ENCODE results near the gene SCOC. TPM values are rescaled to one million over a fixed set of nuclear protein-coding genes. Genes with fewer than 3 reads are reported as not detected.

Gene SCOC
- total and polyA plus RNA-seq, 2 donors (not counting 3 experiments of a cell fraction or from before 2014, with no cell fraction given) = 12.3 to 38.3 TPM

GRCh38 chr4:140400111-140400510 is 26.7 kb downstream of the SCOC start:
- Histone ChIP-seq H3K4me1 (ENCODE audit: control insufficient read depth, extremely low read depth, insufficient read depth, low read length) (no peaks in the 10 kb centered on the region), H3K27ac (ENCODE audit: insufficient read depth, low read depth, low read length) (no peak overlapping the region), H3K9me1 (replicated peaks; ENCODE audit: control insufficient read depth, extremely low read depth, insufficient read depth, low read length) (no peaks in the 10 kb centered on the region), H3K79me2 (ENCODE audit: control insufficient read depth, insufficient read depth, low read length) (no peaks in the 10 kb centered on the region), H3K27me3 (ENCODE audit: control insufficient read depth in 2 of 2, insufficient read depth in 2 of 2, low read length in 2 of 2) (peaks cover 0 to 2% of the 10 kb centered on the region in 2 experiments), H3K4me3 (replicated peaks in 1 of 3; ENCODE audit: insufficient read depth in 1 of 3, low read depth in 1 of 3, low read length in 3 of 3) (no peak overlapping the region), H4K20me1 (replicated peaks; ENCODE audit: control insufficient read depth, extremely low read depth, insufficient read depth, low read length) (no peaks in the 10 kb centered on the region), H3K9ac (replicated peaks; ENCODE audit: extremely low read depth, insufficient read depth, low read length) (no peak overlapping the region), H3K4me2 (ENCODE audit: insufficient read depth, low read length) (no peak overlapping the region), H2AFZ (ENCODE audit: low read depth, low read length) (no peak overlapping the region), H3K36me3 (ENCODE audit: control insufficient read depth in 2 of 2, extremely low read depth in 1 of 2, insufficient read depth in 2 of 2, low read length in 2 of 2) (no peaks in the 10 kb centered on the region), H3K9me3 (replicated peaks; ENCODE audit: control insufficient read depth, insufficient read depth, low read length) (no peaks in the 10 kb centered on the region)
- no peak for TF ChIP-seq POLR2AphosphoS5 (IDR thresholded peaks at IDR 0.05; ENCODE audit: insufficient read depth, low read depth, low read length)
- no peak for TF ChIP-seq JUN (IDR thresholded peaks at IDR 0.05; ENCODE audit: borderline replicate concordance, insufficient read depth, insufficient read length, low read depth)
- TF ChIP-seq POLR2A (IDR thresholded peaks at IDR 0.05; ENCODE audit: low read depth, low read length) = no peak
- no peak for TF ChIP-seq MAX (IDR thresholded peaks at IDR 0.05; ENCODE audit: insufficient read depth, insufficient read length)
- no peak for TF ChIP-seq FOS (IDR thresholded peaks at IDR 0.05; ENCODE audit: borderline replicate concordance, insufficient read depth, low read length)
- TF ChIP-seq EZH2 (IDR thresholded peaks at IDR 0.05; ENCODE audit: borderline replicate concordance, low read depth, low read length, severe bottlenecking) = no peak
- TF ChIP-seq CTCF (IDR thresholded peaks at IDR 0.05; ENCODE audit: extremely low read depth in 1 of 2, insufficient read depth in 1 of 2, low read depth in 1 of 2, low read length in 2 of 2) = no peak
- no peak for TF ChIP-seq GATA2 (IDR thresholded peaks at IDR 0.05; ENCODE audit: insufficient read depth, insufficient read length, low read depth, low read length)
- no peak for TF ChIP-seq MYC (IDR thresholded peaks at IDR 0.05; ENCODE audit: low read depth, low read length)
- CTCF ChIA-PET = interaction anchor here (0.7 to 2.6 kb wide), 2 partner anchors 9 to 40 kb away, joined by 3 to 9 read pairs; no protein-coding TSS in a partner anchor
- POLR2A ChIA-PET = no interaction called here
- no TSS peak for BruUV-seq (replicated peaks)
- dilution Hi-C loops (cut with MboI; ENCODE audit: extremely low pct_ligation_motif_present, low sequenced_read_pairs) (no loop called here), intact Hi-C loops (cut with micrococcal nuclease) (no loop called here)
- no peak for DNase-seq (ENCODE audit: low read depth, low spot score)
- FAIRE-seq = no peak

Measured in endothelial cell of umbilical vein (primary cell).